ENCODE measurements around the gene PHACTR3. TPM values are rescaled to one million over a fixed set of nuclear protein-coding genes. Genes with fewer than 3 reads are reported as not detected.

The PHACTR3 gene
- total RNA-seq, 1 donor from 2014 or later, result 1.4 TPM

DNA sequence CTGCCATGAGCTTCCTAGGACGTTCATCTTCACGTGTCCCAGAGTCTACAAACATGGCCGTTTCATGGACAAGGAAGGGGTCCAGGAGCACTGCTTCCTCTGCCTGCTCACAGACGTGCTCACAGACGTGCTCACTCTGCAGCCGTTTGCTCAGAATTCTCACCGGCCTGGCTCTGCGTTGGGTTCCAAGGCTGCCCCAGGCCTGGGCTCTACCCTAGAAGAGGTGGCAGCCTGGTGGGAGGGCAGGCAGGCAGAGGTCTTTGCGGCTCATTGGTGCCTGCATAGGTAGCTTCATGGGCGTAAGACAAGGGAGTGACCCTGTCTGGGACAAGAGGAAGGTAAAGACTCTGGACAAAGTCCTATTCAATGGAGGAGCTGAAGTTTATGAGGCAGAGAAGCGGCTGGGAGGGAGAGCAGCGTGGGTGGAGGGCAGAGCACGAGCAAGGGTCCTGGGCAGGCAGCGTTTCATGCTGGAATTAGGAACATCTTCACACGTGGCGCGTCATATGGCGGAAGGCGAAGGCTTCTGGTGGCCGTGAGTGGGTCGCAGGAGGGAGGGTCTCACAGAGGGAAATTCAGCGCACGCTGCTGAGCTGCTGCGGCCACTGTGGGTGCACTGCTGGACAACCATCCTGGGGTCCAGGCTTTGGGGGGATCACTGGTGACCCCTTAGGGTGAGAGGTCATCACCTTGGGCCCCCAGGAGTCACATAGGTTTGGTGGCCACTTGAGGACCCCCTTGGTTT is 138.2 kb downstream of the PHACTR3 start:
- Histone ChIP-seq H3K27me3 (no peaks in the 10 kb centered on the region), H3K4me1 (no peaks in the 10 kb centered on the region), H3K27ac (no peak overlapping the region), H4K20me1 (ENCODE audit: low read depth) (no peaks in the 10 kb centered on the region), H2AFZ (replicated peaks) (no peak overlapping the region), H3K36me3 (no peaks in the 10 kb centered on the region), H3K79me2 (ENCODE audit: low read depth) (no peaks in the 10 kb centered on the region), H3F3A (ENCODE audit: low read depth) (no peaks in the 10 kb centered on the region), H3K4me3 (no peak overlapping the region), H3K9me3 (ENCODE audit: low read depth) (no peaks in the 10 kb centered on the region), H3K9ac (no peak overlapping the region), H3K4me2 (no peak overlapping the region)
- Mint-ChIP-seq H3K4me1 (no peaks in the 10 kb centered on the region), H3K4me3 (peak overlapping the region; percentile 39), H3K27me3 (ENCODE audit: insufficient read depth, low read depth) (peaks cover 11% of the 10 kb centered on the region), H3K27ac (peak overlapping the region; percentile 65), H3K36me3 (no peaks in the 10 kb centered on the region), H3K9me3 (no peaks in the 10 kb centered on the region)
- no peak for TF ChIP-seq EZH2 (IDR thresholded peaks at IDR 0.05)
- TF ChIP-seq, protein P1, sequence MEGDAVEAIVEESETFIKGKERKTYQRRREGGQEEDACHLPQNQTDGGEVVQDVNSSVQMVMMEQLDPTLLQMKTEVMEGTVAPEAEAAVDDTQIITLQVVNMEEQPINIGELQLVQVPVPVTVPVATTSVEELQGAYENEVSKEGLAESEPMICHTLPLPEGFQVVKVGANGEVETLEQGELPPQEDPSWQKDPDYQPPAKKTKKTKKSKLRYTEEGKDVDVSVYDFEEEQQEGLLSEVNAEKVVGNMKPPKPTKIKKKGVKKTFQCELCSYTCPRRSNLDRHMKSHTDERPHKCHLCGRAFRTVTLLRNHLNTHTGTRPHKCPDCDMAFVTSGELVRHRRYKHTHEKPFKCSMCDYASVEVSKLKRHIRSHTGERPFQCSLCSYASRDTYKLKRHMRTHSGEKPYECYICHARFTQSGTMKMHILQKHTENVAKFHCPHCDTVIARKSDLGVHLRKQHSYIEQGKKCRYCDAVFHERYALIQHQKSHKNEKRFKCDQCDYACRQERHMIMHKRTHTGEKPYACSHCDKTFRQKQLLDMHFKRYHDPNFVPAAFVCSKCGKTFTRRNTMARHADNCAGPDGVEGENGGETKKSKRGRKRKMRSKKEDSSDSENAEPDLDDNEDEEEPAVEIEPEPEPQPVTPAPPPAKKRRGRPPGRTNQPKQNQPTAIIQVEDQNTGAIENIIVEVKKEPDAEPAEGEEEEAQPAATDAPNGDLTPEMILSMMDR (IDR thresholded peaks at IDR 0.05), result no peak
- no peak for TF ChIP-seq EZH2phosphoT487 (IDR thresholded peaks at IDR 0.05)
- DNase-seq (ENCODE audit: low spot score), result no peak

DNA sequence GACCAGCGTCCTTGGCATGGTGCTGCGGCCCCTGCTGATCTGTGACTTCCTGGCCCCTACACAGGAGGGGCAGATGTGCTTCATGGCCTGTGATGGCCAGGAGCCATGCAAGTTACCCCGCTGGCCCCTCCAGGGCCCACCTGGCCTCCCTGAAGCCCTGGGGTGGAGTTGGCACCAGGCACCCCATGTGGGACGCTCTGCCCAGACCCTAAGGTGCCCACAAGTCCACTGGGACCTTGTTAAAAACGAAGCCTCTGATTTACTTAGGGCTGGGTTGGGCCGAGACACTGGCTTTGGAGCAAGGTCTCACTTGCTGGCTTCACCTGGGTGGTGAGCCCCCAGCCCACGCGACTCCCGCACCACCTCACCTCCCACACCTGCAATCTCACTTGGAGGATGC is 139.0 kb downstream of the PHACTR3 start:
- Histone ChIP-seq H3K9me3 (ENCODE audit: low read depth) (no peaks in the 10 kb centered on the region), H3K4me3 (no peak overlapping the region), H3F3A (ENCODE audit: low read depth) (no peaks in the 10 kb centered on the region), H3K4me2 (no peak overlapping the region), H3K36me3 (no peaks in the 10 kb centered on the region), H3K79me2 (ENCODE audit: low read depth) (no peaks in the 10 kb centered on the region), H2AFZ (replicated peaks) (no peak overlapping the region), H3K9ac (no peak overlapping the region), H3K4me1 (no peaks in the 10 kb centered on the region), H4K20me1 (ENCODE audit: low read depth) (no peaks in the 10 kb centered on the region), H3K27ac (no peak overlapping the region), H3K27me3 (peaks cover under 1% of the 10 kb centered on the region)
- no peaks in the 10 kb centered on the region for H3K36me3 Mint-ChIP-seq
- no peaks in the 10 kb centered on the region for H3K4me1 Mint-ChIP-seq
- no peak for DNase-seq (ENCODE audit: low spot score)
- no peak overlapping the region for H3K27ac Mint-ChIP-seq
- TF ChIP-seq EZH2phosphoT487 (IDR thresholded peaks at IDR 0.05) (no peak), EZH2 (IDR thresholded peaks at IDR 0.05) (no peak)
- TF ChIP-seq, protein P1 (IDR thresholded peaks at IDR 0.05), result no peak
- no peak overlapping the region for H3K4me3 Mint-ChIP-seq
- H3K27me3 Mint-ChIP-seq (ENCODE audit: insufficient read depth, low read depth), result peaks cover 9% of the 10 kb centered on the region
- no peaks in the 10 kb centered on the region for H3K9me3 Mint-ChIP-seq

- Histone ChIP-seq H3K9ac (no peak overlapping the region), H3K27me3 (peaks cover 6% of the 10 kb centered on the region), H3K4me1 (no peaks in the 10 kb centered on the region), H3K4me3 (no peak overlapping the region), H3K79me2 (ENCODE audit: low read depth) (no peaks in the 10 kb centered on the region), H3K9me3 (ENCODE audit: low read depth) (no peaks in the 10 kb centered on the region), H4K20me1 (ENCODE audit: low read depth) (no peaks in the 10 kb centered on the region), H3K36me3 (no peaks in the 10 kb centered on the region), H3K4me2 (no peak overlapping the region), H2AFZ (replicated peaks) (no peak overlapping the region), H3K27ac (no peak overlapping the region), H3F3A (ENCODE audit: low read depth) (no peaks in the 10 kb centered on the region)
- TF ChIP-seq, protein P1 (IDR thresholded peaks at IDR 0.05), result peak; percentile 13
- TF ChIP-seq EZH2 (IDR thresholded peaks at IDR 0.05), result no peak
- Mint-ChIP-seq H3K9me3 (no peaks in the 10 kb centered on the region), H3K27me3 (ENCODE audit: insufficient read depth, low read depth) (peaks cover 9% of the 10 kb centered on the region), H3K36me3 (no peaks in the 10 kb centered on the region), H3K4me3 (no peak overlapping the region), H3K4me1 (peaks cover 4% of the 10 kb centered on the region), H3K27ac (no peak overlapping the region)
- peak; percentile 16 for DNase-seq (ENCODE audit: low spot score)
These were observed 139.6 kb downstream of the PHACTR3 start for GRCh38 chr20:59743767-59744485.

Measured in neural progenitor cell (in vitro differentiated cells).